ENCODE data around the gene MAGEA10.
"Not testable (repeated sequence)": the region's sequence is repeated elsewhere in the genome, so short reads cannot be mapped to it uniquely, and the experiment has no call there.

MAGEA10 gene

GRCh38 chrX:152138388-152138784, at the start of gene MAGEA10:
Gene MAGEA10, minus strand, starts transcription at chrX:152138577. Its CDS starts 2,957 bp downstream, at chrX:152135620.
- no peak for DNase-seq (ENCODE audit: low spot score)

- no peak for DNase-seq (ENCODE audit: low spot score)
Measured at GRCh38 chrX:152177497-152178269, 39.3 kb upstream of the MAGEA10 start.

- DNase-seq (ENCODE audit: low spot score): no peak
Measured at GRCh38 chrX:152177052-152177451, 38.7 kb upstream of the MAGEA10 start.

GRCh38 chrX:152175892-152176291, 37.5 kb upstream of the MAGEA10 start:
- DNase-seq (ENCODE audit: low spot score): not testable (repeated sequence)

GRCh38 chrX:152173923-152174322, 35.5 kb upstream of the MAGEA10 start:
- not testable (repeated sequence) for DNase-seq (ENCODE audit: low spot score)

- no peak for DNase-seq (ENCODE audit: low spot score)
Measured at GRCh38 chrX:152170621-152171020, 32.2 kb upstream of the MAGEA10 start.

- DNase-seq (ENCODE audit: low spot score): no peak
Measured at GRCh38 chrX:152165033-152165743, 26.8 kb upstream of the MAGEA10 start.

- DNase-seq (ENCODE audit: low spot score): no peak
Measured at GRCh38 chrX:152157042-152157441, 18.7 kb upstream of the MAGEA10 start.

- no peak for DNase-seq (ENCODE audit: low spot score)
Measured at GRCh38 chrX:152155766-152156310, 17.5 kb upstream of the MAGEA10 start.

GRCh38 chrX:152154050-152154449, 15.7 kb upstream of the MAGEA10 start:
- DNase-seq (ENCODE audit: low spot score): no peak

- DNase-seq (ENCODE audit: low spot score): no peak
Measured at GRCh38 chrX:152151256-152151655, 12.9 kb upstream of the MAGEA10 start.

- no peak for DNase-seq (ENCODE audit: low spot score)
Measured at GRCh38 chrX:152149648-152150047, 11.3 kb upstream of the MAGEA10 start.

- no peak for DNase-seq (ENCODE audit: low spot score)
Measured at GRCh38 chrX:152139589-152139988, 1.2 kb upstream of the MAGEA10 start.

GRCh38 chrX:152137771-152138387, 498 bp downstream of the MAGEA10 start:
- no peak for DNase-seq (ENCODE audit: low spot score)

GRCh38 chrX:152136312-152136711, 2.1 kb downstream of the MAGEA10 start:
- DNase-seq (ENCODE audit: low spot score): no peak

- DNase-seq (ENCODE audit: low spot score): no peak
Measured at GRCh38 chrX:152131525-152131924, 6.9 kb downstream of the MAGEA10 start.

GRCh38 chrX:152129069-152129844, 9.1 kb downstream of the MAGEA10 start:
- DNase-seq (ENCODE audit: low spot score): not testable (repeated sequence)

- DNase-seq (ENCODE audit: low spot score): no peak
Measured at GRCh38 chrX:152117305-152117704, 21.1 kb downstream of the MAGEA10 start.

GRCh38 chrX:152108527-152108926, 29.9 kb downstream of the MAGEA10 start:
- DNase-seq (ENCODE audit: low spot score): no peak

GRCh38 chrX:152103866-152104265, 34.5 kb downstream of the MAGEA10 start:
- DNase-seq (ENCODE audit: low spot score): no peak

GRCh38 chrX:152086141-152086540, 52.2 kb downstream of the MAGEA10 start:
- no peak for DNase-seq (ENCODE audit: low spot score)
